HG03025 (cell line): ENCODE measurements around the gene ANXA8.
"Not testable (repeated sequence)": the region's sequence is repeated elsewhere in the genome, so short reads cannot be mapped to it uniquely, and the experiment has no call there.

ENCODE experiments used
- ATAC-seq: cut with Tn5 transposase; IDR thresholded peaks from one replicate; pipeline ENCODE4 v1.9.1; 2021; ENCODE audit warnings: mild to moderate bottlenecking, moderate library complexity; ENCODE audit not compliant: unreplicated experiment, low FRiP score

Gene ANXA8, protein sequence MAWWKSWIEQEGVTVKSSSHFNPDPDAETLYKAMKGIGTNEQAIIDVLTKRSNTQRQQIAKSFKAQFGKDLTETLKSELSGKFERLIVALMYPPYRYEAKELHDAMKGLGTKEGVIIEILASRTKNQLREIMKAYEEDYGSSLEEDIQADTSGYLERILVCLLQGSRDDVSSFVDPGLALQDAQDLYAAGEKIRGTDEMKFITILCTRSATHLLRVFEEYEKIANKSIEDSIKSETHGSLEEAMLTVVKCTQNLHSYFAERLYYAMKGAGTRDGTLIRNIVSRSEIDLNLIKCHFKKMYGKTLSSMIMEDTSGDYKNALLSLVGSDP

DNA sequence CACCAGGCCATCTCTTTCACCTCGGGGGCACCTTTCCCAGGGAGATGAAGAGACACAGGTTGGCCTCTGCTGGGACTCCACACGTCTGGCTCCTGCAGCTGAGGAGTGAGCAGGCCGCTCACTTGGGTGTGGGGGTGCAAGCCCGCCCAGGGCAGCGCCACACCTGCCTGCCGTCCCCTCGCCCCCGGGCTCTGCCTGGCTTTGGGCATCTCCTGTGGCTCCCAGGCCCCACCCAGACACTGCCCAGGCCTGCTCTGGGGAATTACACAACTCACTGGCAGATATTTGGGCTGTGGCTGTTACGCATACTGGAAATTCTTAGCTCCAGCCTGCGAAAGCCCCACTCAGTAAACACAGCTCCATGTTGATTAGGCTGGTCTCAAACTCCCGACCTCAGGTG is at the start of gene ANXA8:
Gene ANXA8, minus strand, starts transcription at position 193 of the 400 bp plus-strand sequence. Its CDS starts 182 bp downstream, at position 11.
- not testable (repeated sequence) for ATAC-seq

DNA sequence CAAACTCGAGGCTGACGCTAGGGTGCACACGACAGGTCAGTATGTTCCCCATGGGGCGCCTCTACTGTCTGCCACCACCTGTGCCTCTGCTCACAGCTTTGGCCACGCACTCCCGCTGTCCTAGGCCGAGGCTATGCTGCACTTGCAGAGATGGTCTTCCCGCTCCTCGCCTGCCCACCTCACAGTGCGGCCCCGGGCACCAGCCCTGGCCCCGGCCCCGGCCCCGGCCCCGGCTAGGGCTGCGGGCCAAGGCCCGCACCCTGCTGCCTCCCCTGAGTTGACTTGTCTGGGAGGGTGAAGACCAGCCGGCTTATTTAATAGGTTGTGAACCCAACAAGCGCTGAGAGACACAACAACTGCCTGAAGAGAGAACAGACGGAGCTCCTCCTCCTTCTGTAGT is 39.6 kb upstream of the ANXA8 start, which contains the start of gene AGAP9:
Gene AGAP9, minus strand, starts transcription at position 164 of the 400 bp plus-strand sequence. Its CDS starts 112 bp downstream, at position 52.
- ATAC-seq: not testable (repeated sequence)

DNA sequence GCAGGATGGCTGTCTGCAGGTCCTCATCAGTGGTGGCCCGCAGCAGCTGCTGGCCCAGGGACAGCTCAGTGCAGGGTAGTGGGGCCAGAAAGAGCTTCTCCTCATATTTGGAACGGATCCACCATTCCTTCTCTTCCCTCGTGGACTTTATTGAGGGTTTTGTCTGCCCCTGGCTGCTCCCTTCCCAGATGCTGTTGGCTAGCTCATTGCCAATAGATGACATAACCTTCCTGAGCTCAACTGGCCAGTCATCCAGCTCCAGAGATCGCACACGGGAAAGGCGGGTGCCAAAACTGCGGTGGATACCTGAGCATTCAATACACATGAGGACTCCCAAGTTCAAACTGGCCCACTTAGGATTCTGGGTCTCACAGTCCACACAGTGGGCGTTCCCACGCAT is 18.4 kb upstream of the ANXA8 start:
- not testable (repeated sequence) for ATAC-seq

DNA sequence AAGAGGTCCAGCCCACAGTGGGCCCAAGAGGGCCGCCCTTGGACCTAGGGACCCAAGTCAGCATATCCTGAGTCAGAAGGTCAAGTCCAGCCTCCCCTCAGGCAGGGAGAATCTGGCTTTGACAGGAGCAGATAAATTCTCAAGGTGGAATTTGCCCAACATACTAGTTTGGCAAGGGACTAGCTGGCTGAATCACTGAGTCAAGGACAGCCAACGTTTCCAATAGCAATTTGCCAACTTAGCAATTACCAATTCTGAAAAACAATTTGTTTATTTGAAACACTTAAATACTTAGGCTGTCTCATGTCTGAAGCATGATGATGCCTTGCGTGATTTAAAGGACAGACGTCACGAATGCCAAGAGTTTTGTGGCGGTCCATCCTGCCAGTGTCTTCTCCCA is 10.3 kb upstream of the ANXA8 start:
- not testable (repeated sequence) for ATAC-seq

DNA sequence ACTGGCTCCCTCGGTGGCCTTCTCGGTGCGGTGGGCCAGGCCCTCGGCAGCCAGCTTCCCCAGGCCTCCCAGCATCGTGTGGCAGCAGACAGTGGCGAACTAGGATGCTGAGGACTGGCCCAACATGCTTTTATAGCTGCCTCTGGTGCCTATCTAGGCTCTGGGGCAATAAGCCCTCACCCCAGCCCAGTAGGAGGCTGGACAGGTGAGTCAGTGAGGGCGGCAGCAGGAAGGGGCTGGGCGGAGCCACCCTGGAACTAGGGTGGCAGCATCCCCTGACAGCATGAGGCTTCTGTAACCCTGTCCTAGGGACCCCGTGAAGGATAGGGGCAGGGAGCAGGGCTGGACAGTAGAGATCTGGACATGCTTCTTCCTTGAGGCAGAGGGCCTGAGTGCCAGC is 7.7 kb upstream of the ANXA8 start, which contains the start of gene FAM25G:
Gene FAM25G, minus strand, starts transcription at position 101 of the 400 bp plus-strand sequence. Its CDS starts 26 bp downstream, at position 75.
- not testable (repeated sequence) for ATAC-seq

DNA sequence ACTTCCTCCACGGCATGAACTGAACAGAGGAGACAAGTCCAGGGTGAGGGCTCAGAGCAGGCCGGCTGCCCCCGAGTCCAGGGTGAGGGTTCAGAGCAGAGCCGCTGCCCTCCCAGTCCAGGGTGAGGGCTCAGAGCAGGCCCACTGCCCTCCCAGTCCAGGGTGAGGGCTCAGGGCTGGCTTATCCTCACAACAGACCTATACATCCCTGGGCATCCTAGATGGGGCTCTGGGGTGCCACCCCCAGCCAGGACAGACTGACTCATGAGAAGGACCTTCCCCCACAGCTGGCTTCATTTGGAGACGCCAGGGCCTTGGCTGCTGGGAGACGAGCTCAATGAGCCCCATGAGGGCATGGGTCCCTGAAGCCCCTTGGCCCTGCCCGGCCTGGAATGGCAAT is 5.7 kb upstream of the ANXA8 start:
- not testable (repeated sequence) for ATAC-seq

DNA sequence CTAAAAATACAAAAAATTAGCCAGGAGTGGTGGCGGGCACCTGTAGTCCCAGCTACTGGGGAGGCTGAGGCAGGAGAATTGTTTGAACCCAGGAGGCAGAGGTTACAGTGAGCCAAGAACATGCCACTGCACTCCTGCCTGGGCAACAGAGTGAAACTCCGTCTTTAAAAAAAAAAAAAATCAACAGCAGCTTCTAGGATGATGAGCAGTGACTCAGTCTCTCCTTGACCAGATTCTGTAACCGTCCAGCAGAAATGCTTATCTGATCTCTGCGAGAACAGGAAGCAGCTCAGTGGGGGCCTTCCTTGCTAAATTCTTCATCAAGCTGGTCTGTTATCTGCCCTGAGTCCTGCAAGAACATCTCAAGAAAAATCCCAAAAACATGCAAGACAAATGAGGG is 2.0 kb upstream of the ANXA8 start:
- not testable (repeated sequence) for ATAC-seq

DNA sequence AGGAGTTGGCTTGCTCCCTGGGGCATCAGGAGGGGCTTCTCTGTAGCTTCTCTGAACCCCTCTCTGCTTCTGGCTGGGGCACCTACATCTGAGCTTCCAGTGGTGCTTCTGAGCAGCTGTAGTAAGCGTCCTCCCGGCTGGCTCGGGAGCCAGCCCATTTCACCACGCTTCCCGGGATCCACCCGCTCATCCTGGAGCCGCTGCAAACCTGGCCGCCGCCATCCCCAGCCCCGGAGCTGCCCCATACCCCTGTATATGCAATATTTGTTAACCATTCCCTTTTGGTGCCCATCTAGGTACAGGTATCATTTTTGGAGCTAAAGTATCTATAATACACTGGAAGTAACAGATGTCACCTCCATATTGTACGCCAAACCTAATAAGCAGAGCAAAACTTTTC is 871 bp upstream of the ANXA8 start:
- ATAC-seq: not testable (repeated sequence)

DNA sequence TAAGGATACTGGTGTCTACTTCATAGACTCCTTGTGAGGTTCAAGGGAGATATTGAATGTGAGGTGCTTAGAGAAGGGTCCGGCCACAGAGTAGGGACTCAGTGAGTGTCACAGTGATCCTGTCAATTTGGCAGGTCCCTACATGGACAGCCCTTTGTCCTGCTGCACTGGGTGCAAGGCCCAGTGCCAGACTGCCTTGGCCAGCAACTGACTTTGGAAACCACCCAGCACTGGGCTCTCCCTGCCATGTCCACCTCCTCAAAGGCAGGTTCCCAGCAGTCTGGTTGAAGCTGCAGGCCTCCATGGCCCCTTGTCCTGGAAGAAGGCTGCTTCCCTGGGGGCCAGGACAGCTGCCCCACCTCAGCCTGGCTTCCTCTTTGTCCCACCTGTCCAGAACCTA is 1.5 kb downstream of the ANXA8 start:
- not testable (repeated sequence) for ATAC-seq

DNA sequence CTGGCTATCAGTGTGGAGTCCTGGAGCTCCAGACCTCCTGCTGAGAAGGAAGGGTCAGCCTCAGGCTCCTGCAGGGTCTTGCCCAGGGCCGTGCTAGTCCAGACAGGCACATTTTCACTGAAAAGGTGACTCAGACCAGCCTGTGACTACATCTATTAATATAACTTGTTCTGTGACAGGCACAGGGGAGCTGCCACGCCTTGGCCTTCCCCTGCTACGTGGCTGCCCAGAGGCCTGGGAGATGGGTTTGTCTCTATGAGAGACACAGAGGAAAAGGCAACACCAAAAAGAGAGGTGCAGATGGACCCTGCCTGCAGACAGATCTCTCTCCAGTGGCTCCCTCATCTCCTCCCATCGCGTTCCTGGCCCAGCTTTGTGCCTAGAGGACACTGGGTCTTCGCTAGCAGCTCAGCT is 2.1 kb downstream of the ANXA8 start:
- ATAC-seq: not testable (repeated sequence)

DNA sequence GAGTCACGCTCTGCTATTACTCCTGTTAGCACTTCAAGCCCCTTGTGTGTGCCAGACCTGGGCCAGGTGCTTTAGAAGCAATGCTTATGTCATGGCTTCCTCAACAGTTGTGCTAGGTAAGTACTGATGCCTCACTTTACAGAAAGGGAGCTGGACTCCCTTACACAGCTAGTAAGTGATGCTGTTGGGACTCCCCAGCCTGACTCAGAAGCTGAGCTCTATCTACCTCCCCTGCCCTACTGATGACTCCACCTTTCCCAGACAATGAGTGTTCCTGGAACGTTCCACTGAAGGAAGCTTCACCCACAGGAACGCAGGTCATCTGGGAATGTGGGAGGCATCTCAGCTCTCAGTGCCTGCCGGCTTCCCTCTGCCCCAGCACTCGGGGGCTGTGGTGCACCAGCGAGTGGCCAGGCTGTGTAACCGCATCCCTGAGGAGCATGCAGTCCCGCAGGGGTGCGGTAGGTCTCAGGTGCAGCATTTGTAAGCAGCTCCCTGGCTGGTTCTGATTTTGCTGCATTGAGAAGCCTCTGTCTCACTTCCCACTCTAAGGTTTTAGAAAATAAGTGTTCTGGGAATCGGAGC is 2.6 kb downstream of the ANXA8 start:
- ATAC-seq: not testable (repeated sequence)

DNA sequence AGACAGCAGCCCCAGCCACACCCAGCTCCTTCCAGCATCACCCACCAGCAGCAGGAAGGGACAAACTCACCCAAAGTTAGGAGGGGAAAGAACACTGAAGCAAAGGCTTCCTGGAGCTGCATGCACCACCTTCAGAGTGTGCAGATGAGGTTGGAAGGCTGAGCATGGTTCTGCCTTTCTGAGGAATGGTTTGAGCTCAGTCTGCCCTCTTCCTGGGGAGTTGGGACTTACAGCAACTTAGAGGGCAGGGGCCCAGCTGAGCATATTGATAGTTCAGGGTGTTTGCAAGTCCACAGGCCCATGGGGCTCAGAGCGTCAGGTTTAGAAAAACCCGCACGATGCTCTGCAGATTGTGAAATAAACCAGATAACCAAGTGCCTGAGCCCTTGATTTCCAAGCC is 3.8 kb downstream of the ANXA8 start:
- ATAC-seq: not testable (repeated sequence)

DNA sequence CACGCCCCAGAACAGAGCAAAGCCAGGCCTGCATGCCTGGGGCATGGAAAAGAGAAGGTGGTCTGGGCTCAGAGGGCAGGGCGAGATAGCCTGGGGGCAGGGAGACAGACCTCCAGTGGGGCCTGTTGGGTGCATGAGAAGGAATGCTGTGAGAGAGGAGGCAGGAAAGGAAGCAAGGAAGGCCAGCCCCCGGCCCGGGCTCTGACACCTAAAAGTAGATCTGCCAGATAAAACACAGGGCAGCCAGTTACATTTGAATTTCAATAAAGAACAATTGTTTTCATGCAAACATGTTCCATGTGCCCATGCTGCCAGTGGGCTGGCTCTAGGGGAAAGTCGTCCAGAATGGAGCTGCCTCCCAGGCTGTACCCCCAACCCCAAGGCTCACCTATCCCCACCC is 5.8 kb downstream of the ANXA8 start:
- ATAC-seq: not testable (repeated sequence)

DNA sequence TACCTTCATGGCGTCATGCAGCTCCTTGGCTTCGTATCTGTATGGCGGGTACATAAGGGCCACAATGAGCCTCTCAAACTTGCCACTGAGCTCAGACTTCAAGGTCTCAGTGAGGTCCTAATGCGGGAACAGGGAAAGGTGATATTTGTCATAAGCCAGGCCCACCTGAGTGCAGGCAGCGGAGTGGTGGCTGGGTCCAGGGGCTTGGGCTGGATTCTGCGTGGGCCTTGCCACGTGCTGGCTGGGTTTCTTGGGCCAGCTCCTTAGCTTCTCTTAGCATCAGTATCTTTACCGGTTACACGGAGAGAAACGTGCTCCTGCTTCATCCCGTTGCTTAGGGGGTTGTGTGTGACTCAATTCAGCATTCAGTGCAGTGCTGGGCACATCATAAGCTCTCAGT is 6.8 kb downstream of the ANXA8 start:
- not testable (repeated sequence) for ATAC-seq

DNA sequence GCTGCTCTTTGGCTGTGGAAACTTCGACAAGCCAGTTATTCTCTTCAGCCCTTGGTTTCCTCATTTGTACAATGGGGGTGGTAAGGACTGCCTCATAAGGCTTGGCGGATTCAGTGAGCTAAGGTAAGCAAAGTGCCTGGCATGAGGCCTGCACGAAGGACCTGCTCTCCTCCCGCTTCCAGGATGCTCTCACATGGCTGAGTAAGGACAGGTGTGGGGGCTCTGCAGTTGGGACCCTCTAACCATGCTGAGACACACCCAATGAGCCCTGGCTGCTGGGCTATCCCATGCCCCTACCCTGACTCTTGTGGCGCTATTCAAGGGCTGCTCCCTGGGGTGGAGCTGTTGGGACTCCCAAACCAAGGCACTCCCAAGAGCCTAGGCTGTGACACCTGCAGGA is 8.8 kb downstream of the ANXA8 start:
- not testable (repeated sequence) for ATAC-seq

DNA sequence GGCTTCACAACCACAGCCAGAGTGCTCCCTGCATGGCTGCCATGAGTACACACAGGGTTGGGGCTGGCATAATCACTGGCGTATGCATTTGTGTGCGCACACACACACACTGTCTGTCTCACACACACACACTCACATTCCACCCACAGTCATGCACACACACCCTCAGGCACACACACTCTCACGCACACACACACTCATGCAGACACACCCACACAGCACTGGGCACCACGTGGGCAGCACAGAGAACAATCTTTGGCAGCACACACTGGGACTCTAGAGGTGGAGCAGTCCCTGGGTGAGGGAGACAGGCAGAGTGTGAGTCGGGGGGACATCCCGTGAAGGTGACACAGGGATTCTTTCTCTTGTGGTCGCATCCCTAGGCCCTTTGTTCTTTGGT is 10.4 kb downstream of the ANXA8 start:
- not testable (repeated sequence) for ATAC-seq

DNA sequence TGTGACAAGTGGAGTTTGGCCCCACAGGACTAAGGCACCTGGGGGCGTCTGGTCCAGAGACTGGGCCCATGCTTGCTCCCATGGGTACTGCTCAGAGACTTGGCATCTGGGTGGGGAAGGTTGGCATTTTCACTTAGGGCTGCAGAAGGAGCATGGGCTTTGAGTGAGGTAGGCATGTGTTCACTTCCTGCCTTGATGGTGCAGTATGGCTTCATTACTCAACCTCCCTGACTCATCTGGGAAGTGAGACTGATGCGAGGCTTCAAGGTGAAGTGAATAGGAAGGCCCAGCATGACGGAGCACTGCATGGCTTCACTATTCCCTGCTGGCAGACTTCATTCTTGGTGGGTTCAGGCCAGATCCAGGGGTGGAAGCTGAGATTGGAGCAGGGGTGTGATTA is 11.3 kb downstream of the ANXA8 start:
- ATAC-seq: not testable (repeated sequence)

DNA sequence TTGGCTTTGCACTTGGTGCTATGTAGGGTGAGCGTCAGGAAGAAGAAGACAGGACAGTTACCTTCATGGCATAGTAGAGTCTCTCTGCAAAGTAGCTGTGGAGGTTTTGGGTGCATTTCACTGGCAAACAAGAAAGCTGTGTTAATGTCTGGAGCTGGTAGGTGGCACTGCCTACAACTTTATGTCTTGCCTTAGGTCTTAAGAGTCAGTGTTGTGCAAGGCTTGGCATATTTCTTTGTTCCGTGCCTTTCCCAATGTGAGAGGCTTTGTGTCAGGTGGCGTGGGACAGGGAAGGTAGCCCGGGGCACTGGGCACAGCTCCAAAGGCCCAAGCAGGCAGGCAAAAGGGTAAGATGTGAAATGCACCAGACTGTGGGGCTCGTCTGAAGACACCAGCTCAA is 11.8 kb downstream of the ANXA8 start:
- not testable (repeated sequence) for ATAC-seq

DNA sequence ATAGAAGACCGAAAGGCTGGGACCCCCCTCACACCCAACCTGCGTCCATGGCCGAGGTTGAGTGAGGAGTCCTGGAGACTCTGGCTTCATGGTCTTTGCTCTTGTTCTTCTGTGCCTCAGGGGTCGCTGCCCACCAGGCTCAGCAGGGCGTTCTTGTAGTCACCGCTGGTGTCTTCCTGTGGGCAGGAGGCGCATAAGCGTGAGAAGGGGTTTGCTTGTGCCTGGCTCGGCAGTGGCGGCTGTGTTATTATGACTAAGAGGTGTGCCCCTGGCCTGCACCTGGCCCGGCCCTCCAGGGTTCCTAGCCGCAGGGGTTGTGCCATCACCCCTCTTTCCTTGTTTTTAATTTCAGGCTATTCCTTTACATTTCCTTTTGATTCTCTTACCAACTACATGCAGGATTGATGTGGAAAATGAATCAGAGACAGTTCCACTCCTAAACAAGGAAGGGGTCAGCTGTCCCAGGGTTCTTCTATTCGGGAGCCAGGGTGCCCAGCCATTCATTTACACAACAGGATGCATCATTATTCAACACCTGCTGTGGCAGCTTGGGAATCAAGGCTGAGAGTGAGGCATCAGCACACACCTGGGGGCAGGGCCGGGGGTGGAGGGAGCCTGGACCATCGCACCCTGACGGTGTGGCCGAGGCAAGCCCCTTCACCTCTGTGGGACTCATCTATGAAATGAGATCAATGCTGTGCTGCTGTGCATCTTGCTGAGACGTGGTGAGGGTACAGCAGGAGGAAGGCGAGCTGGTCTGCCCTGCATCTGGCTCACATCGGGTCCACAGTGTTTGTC is 15.0 kb downstream of the ANXA8 start:
- ATAC-seq: not testable (repeated sequence)

DNA sequence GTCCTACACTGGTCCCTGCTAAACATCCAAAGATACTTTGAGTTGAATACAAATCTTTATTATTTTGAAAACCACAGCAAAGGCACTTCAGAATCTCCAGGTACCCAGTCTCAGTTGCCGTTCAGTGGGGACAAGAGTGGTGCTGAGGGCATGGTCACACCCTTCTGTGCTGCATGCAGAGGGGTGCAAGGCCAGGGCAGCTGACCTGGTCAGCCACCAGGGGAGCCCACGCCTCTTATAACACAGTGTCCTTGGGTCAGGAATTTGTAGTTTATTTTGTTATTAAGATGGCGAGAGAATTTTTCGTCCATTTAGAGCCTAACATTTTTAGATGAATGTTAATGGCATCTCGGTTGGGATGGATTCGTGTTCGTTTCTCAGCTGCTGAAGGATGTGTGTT is 16.0 kb downstream of the ANXA8 start:
- ATAC-seq: not testable (repeated sequence)

DNA sequence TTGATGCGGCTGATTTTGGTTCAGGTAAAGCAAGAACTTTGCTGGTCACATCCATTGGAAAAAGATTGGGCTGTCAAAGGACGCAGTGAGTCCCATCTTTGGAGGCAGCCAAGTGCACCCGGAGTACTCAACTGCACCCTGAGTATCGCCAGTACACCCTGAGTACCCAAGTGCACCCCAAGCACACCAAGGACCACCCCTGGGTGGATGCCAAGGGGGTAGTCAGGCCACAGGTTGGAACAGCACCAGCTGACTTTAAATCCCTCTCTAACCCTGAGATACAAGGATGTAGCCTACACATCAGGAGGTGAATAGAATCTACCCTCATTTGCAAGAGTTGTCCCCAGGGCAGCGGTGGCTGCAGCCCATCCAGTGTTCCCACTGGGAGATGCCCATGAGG is 16.5 kb downstream of the ANXA8 start:
- not testable (repeated sequence) for ATAC-seq
